ACC112 (cell line): ENCODE results near the gene KLF12.

Experiments used
- H2AFZ ChIP-seq: fragments of 200-600 bp; sonication (generic); one replicate; pipeline ENCODE4 v1.6.0; 2017; ENCODE audit warnings: antibody characterized with exemption, low read length; ENCODE audit not compliant: unreplicated experiment
- H3K27ac ChIP-seq: fragments of 200-600 bp; sonication (generic); 2 replicates; pipeline ENCODE4 v1.5.1; 2014; ENCODE audit warnings: low read depth, mild to moderate bottlenecking, antibody characterized with exemption, low read length, moderate library complexity
- H3K27me3 ChIP-seq: fragments of 200-600 bp; sonication (generic); 2 replicates; pipeline ENCODE4 v1.6.1; 2014; ENCODE audit warnings: mild to moderate bottlenecking, antibody characterized with exemption, low read length, moderate library complexity, mixed read lengths; ENCODE audit not compliant: insufficient read depth
- H3K36me3 ChIP-seq: fragments of 200-600 bp; sonication (generic); 2 replicates; pipeline ENCODE4 v1.6.1; 2016; ENCODE audit warnings: mild to moderate bottlenecking, antibody characterized with exemption, low read length, moderate library complexity, mixed read lengths; ENCODE audit not compliant: insufficient read depth
- H3K4me1 ChIP-seq: fragments of 200-600 bp; sonication (generic); one replicate; pipeline ENCODE4 v1.6.1; 2016; ENCODE audit warnings: low read length, mixed read lengths; ENCODE audit not compliant: insufficient read depth, unreplicated experiment, control insufficient read depth
- H3K4me3 ChIP-seq: fragments of 200-600 bp; sonication (generic); 2 replicates; pipeline ENCODE4 v1.5.1; 2014; ENCODE audit warnings: mild to moderate bottlenecking, low read depth, low read length
- H3K79me2 ChIP-seq: fragments of 200-600 bp; sonication (generic); one replicate; pipeline ENCODE4 v1.6.0; 2016; ENCODE audit warnings: low read length; ENCODE audit not compliant: control insufficient read depth, unreplicated experiment, insufficient read depth

The KLF12 gene

DNA sequence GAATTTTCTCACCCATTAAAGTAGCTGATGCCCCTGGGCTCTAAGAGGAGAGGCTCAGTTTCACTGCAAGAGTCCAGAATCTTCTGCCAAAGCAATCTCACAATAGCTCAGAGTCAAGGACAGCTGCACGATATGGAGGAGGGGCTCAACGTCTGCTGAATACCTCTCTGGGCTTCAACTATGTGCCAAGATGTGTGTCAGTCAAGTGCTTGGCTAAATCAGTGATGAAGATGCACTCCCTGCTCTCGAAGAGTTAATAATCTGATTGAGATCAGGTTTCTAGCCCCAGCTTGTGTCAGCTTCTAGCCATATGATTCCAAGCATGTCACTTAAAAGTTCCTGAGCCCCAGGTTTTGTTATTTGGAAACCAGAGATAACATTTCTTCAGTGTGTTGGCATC, 46.8 kb downstream of the KLF12 start:
- peaks cover 74% of the 10 kb centered on the region for H3K79me2 ChIP-seq
- H3K27me3 ChIP-seq = no peaks in the 10 kb centered on the region
- H3K4me3 ChIP-seq = no peak overlapping the region
- no peak overlapping the region for H3K27ac ChIP-seq
- H3K36me3 ChIP-seq = no peaks in the 10 kb centered on the region
- H2AFZ ChIP-seq = no peak overlapping the region
- H3K4me1 ChIP-seq = no peaks in the 10 kb centered on the region
